Tibial nerve (tissue), 4 donors: ENCODE results near the gene FAM219A.
"Not testable (repeated sequence)": the region's sequence is repeated elsewhere in the genome, so short reads cannot be mapped to it uniquely, and the experiment has no call there.

ENCODE experiments used
- CTCF ChIP-seq, 5 experiments: fragments of 200-600 bp in 3 of 5; fragments of 450-650 bp in 2 of 5; sonication (generic) in 3 of 5; IDR thresholded peaks; one replicate each; pipeline ENCODE4 v1.5.1; 2016 to 2019; ENCODE audit warnings: antibody characterized with exemption in 5 of 5, mild to moderate bottlenecking in 3 of 5, moderate library complexity in 2 of 5
- EP300 ChIP-seq, 2 donors: sonication (generic); formaldehyde crosslinking; IDR thresholded peaks; one replicate each; pipeline ENCODE4 v1.6.1; 2017; ENCODE audit warnings: antibody characterized with exemption in 2 of 2, mild to moderate bottlenecking in 1 of 2
- POLR2A ChIP-seq, 2 donors: fragments of 450-650 bp; IDR thresholded peaks; one replicate each; pipeline ENCODE4 v1.6.1; 2017; ENCODE audit warnings: antibody characterized with exemption in 2 of 2, mild to moderate bottlenecking in 2 of 2, moderate library complexity in 2 of 2

GRCh38 chr9:34438465-34438864 is 19.9 kb downstream of the FAM219A start:
- not testable (repeated sequence) for TF ChIP-seq POLR2A, CTCF, EP300 (IDR thresholded peaks at IDR 0.05)
